A673 (cell line): Measurements from ENCODE around the gene TMEM138.

Experiments used
- EZH2 ChIP-seq: fragments of 200-600 bp; sonication (generic); IDR thresholded peaks from 2 replicates; pipeline ENCODE4 v1.6.1; 2017; ENCODE audit warnings: borderline replicate concordance, low read depth, mild to moderate bottlenecking, mixed read lengths, antibody characterized with exemption, low read length; ENCODE audit not compliant: poor library complexity, severe bottlenecking
- TF ChIP-seq, protein P1 (sequence below): fragments of 300-800, 200-600 bp; sonication (generic); conservative IDR thresholded peaks from 2 replicates; pipeline ENCODE4 v1.5.1; 2017; ENCODE audit warnings: low read depth, mild to moderate bottlenecking, antibody characterized with exemption, low read length, moderate library complexity, mixed read lengths

GRCh38 chr11:61361741-61362541, at the start of gene TMEM138, which contains the start of gene CYB561A3:
- TF ChIP-seq, protein P1, sequence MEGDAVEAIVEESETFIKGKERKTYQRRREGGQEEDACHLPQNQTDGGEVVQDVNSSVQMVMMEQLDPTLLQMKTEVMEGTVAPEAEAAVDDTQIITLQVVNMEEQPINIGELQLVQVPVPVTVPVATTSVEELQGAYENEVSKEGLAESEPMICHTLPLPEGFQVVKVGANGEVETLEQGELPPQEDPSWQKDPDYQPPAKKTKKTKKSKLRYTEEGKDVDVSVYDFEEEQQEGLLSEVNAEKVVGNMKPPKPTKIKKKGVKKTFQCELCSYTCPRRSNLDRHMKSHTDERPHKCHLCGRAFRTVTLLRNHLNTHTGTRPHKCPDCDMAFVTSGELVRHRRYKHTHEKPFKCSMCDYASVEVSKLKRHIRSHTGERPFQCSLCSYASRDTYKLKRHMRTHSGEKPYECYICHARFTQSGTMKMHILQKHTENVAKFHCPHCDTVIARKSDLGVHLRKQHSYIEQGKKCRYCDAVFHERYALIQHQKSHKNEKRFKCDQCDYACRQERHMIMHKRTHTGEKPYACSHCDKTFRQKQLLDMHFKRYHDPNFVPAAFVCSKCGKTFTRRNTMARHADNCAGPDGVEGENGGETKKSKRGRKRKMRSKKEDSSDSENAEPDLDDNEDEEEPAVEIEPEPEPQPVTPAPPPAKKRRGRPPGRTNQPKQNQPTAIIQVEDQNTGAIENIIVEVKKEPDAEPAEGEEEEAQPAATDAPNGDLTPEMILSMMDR, result no peak
- TF ChIP-seq EZH2, result no peak
